Subcutaneous adipose tissue (tissue), 4 donors: ENCODE data around the gene RTL3. TPM values are rescaled to one million over a fixed set of nuclear protein-coding genes. Genes with fewer than 3 reads are reported as not detected.

ENCODE experiments used
- CTCF ChIP-seq: fragments of 450-650 bp; IDR thresholded peaks from one replicate; pipeline ENCODE4 v1.5.1; 2016; ENCODE audit warnings: low read depth, mild to moderate bottlenecking, control low read depth, antibody characterized with exemption, moderate library complexity
- total RNA-seq, 4 donors: library from RNA; depleted of rRNA; stranded (reverse); fragments of >200 nt; gene quantifications; one replicate each; pipeline ENCODE4 v1.1.0, GENCODE V29; 2016

Gene RTL3
- total RNA-seq, 4 donors from 2014 or later = 0.22 to 0.49 (median 0.34) TPM; not detected in 1

GRCh38 chrX:78618987-78619386, 40.1 kb downstream of the RTL3 start:
- no peak for TF ChIP-seq CTCF

GRCh38 chrX:78614264-78614663, 44.9 kb downstream of the RTL3 start:
- TF ChIP-seq CTCF = no peak

Other genes with a start within 250 kb of the RTL3 start
- gene LPAR4, start 88.4 kb upstream of the RTL3 start, total RNA-seq = under 1 TPM in 3 of 4 donors, not detected in 1; 0.44 to 0.82 (median 0.68) TPM